ENCODE data around the gene CRTC2. TPM values are rescaled to one million over a fixed set of nuclear protein-coding genes. Genes with fewer than 3 reads are reported as not detected.
"Not testable (repeated sequence)": the region's sequence is repeated elsewhere in the genome, so short reads cannot be mapped to it uniquely, and the experiment has no call there.

Gene CRTC2
- 26.6 TPM for polyA plus RNA-seq (2013, experiment 1 of 2; ENCODE audit: insufficient read length)
- polyA plus RNA-seq (2013, experiment 2 of 2; ENCODE audit: insufficient read length) = 25.3 TPM

DNA sequence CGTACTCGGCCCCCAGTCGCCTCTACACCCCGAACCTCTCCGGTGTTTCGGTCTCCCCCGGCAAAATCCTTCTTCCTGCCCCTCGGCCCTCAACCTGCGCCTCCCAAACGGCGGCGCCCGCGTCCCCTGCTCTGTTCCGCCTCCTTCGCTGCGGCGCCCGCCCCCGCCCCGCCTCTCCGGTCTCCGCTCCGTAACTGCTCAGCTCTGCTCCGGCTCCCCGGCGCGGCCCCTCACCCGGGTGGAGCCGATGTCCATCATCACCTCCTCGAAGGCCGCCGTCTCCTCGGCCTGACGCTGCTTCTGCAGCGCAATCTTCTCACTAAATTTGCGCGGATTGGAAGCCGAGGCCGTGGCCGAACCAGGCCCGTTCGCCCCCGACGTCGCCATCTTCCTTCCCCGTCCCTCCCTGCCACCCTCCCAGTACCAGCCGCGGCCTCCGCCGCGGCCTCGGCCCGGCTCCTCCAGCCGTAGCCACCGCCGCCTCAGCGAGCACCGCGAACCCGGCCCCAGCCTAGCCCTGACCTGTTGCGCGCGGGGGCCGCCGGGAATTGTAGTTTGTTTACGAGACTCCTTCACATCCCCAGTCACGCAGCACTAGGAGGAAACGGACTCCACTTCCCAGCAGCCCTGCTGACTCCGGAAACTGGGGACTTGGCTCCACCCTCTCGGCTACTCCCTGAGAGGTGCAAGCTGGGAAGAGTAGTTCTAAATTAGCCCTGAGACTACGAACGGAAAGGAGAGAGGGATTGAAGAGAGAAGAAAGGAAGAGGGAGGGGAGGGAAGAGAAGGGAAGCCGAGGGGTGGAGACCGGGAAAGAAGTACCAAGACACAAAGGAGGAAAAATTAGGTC is at the start of gene CRTC2:
Gene CRTC2, minus strand, starts transcription at position 502 of the 850 bp plus-strand sequence. Its CDS starts 115 bp downstream, at position 387.
- peak; percentile 98 for DNase-seq

GRCh38 chr1:154006136-154006535 is 47.7 kb upstream of the CRTC2 start:
- peak; percentile 12 for DNase-seq

DNA sequence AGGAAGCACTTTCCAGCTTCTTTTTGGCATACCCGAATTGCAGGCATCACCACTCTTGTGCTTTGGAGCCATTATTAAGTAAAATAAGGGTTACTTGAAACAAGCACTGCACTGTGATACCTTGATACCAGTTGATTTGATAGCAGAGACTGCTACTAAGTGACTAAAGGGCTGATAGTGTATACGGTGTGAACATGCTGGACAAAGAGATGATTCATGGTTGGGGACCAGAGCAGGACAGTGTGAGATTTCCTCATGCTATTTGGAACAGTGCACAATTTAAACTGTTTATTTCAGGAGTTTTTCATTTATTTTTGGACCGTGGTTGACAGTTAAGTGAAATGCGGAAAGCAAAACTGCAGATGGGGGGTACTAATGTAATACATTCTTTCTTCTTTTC is 42.0 kb upstream of the CRTC2 start:
- no peak for DNase-seq

DNA sequence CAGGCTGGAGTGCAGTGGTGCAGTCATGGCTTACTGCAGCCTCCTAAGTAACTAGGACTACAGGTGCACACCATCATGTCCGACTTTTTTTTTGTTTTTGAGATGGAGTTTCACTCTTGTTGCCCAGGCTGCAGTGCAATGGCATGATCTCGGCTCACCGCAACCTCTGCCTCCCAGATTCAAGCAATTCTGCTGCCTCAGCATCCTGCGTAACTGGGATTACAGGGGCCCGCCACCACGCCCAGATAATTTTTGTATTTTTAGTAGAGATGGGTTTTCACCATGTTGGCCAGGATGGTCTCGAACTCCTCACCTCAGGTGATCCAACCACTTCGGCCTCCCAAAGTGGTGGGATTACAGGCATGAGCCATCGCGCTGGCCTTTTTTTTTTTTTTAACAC is 38.5 kb upstream of the CRTC2 start:
- DNase-seq = not testable (repeated sequence)

DNA sequence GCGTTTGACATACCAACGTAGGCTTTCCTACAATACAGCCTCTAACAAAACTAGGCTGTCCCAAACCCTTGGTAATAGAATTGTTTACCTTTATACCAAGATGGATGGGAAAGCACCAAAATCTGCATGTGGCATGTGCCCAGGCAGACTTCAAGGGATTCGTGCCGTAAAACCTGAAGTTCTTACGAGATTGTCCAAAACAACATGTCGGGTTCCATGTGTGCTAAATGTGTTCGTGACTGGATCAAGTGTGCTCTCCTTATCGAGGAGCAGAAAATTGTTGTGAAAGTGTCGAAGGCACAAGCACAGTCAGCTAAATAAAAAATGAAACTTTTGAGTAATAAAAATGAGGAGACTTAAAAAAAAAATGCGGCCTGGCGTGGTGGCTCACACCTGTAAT is 37.2 kb upstream of the CRTC2 start:
- no peak for DNase-seq

DNA sequence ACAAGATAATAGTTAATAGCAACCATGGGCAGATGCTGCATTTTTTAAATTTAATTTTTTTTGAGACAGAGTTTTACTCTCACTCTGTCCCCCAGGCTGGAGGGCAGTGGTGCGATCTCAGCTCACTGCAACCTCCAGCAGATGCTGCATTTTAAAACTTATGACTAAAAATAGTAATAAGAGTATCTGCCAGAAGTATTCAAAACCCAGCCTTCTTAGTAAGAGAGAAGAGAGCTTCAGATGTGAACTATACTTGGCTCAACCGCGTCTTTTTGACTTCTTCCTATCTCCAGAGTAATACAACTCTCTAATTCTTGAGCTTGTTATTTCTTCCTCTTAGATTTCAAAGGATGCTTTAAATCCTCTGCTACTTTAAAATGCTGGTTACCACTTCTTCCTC is 36.8 kb upstream of the CRTC2 start:
- DNase-seq = no peak

- no peak for DNase-seq
Observed at GRCh38 chr1:153991806-153992205, 33.4 kb upstream of the CRTC2 start.

DNA sequence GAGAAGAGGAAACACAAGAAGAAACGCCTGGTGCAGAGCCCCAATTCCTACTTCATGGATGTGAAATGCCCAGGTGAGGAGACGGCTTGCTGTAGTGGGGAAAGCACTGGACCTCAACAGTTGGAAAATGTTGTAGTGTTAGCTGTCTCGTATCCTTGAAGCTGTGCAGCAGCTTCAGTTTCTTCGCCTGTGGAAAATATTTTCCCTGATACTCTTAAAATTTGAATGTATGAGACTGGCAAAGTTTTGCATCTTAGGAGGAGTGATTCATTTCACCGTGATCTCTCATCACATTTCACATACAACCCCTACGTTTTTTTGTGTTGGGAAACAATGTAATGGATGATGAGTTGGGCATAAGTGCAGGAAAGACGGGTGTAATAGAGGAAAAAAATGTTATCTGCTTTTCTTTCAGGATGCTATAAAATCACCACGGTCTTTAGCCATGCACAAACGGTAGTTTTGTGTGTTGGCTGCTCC is 32.8 kb upstream of the CRTC2 start:
- no peak for DNase-seq

DNA sequence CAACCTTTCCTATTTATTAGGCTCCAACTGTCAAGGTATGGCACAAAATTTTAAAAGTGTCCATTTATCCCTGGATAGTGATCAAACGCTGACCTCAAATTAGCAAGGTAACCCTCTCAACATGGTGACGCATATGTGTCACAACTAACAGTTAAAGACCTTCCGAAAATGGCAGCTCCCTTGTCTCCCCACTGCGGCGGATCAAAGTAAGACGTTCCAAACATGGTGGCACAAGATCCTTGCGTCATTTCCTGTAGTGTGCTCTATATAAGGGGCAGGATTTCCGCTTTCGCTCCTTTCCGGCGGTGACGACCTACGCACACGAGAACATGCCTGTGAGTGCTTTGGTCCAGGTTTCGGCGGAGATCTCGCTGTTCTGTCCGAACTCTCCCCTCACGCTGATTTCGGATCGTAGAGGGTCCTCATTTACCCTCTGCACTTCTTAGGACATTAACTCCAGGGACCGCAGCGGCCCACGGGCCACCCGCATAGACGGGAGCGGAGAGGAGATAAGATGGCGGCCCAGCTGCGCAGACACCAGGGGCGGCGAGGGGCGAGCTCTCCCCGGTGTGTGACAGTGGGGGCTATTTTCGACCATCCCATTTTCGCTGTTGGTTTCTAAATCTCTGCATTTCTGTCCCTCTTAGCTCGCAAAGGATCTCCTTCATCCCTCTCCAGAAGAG is 32.2 kb upstream of the CRTC2 start, which contains the start of gene RPS27:
Gene RPS27, plus strand, starts transcription at position 295 of the 683 bp plus-strand sequence. Its CDS starts 35 bp downstream, at position 330.
- peak; percentile 99 for DNase-seq

DNA sequence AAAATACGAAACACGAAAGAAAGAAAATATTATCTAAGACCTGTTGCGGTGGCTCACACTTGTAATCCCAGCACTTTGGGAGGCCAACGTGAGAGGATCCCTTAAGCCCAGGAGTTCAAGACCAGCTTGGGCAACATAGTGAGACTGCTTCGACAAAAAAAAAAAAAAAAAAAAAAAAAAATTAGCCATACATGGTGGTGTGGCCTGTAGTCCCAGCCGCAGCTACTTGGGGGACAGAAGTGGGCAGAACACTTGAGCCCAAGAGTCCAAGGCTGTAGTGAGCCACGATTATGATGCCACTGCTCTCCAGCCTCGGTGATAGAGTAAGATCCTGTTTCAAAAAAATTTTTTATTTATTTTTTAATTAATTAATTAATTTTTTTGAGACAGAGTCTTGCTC is 29.2 kb upstream of the CRTC2 start:
- no peak for DNase-seq

- DNase-seq = peak; percentile 86
Observed at GRCh38 chr1:153985941-153986761, 27.7 kb upstream of the CRTC2 start, which contains the start of gene RAB13. Gene RAB13 (minus strand): TSS chr1:153986339. CDS start chr1:153986236, 103 bp downstream.

DNA sequence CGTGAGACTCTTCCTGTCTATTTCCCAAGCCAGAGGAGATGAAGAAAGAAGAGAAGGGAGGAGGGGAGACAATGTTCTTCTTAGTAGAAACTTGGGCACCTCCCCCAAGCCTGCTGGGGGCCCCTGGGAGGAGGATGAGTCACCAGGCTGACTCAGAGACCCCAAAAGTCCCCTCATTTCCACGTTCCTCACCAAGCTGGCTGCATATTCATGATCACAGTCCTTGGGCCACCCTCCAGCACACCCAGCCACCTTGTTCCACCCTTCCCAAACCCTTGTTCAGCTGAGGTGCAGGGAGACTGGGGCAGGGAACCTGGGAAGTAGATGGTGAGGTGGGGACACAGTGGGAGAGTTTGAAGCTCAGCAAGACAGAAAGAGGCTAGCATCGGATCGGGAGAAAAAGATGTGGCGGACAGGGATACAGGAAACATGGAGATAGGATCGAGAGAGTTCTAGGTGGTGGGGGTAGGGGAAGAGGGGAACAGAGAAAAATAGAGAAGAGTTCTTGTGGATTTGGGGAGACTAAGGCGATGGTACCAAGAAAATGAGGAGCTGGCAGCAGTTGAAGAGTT is 27.0 kb upstream of the CRTC2 start:
- DNase-seq = peak; percentile 86

DNA sequence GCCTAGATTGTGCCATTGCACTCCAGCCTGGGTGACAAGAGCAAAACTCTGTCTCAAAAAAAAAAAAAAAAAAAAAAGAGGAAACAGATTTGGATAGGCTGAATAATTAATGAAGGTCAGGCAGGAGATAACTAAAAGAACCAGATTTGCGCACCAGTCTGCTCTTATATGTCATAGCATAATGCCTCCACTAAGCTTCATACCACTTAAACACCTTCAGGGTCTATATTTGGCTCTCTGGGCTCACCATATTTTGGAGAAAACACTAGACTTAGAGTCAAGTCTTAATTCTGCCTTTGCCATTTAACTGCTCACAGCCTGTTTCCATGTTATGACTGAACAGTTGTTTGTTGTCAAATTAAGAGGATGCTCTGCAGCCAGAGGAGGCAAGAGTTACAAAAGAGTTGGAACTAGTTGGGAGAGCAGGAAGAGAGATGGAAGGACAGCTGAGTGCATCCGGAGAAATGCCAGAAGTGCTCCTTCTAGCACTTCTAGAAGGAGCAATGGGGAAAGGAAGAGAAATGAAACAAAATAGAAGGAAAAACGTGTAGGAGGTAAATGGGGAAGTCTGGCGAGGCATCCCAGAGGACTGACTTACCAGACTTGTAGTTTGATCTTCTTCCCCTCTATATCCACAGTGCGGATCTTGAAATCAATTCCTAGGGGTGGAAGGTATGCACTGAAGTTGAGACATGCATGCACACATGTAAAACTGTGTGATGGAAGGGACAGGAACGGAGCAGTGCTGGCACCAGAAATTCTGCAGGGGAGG is 25.9 kb upstream of the CRTC2 start:
- no peak for DNase-seq

DNA sequence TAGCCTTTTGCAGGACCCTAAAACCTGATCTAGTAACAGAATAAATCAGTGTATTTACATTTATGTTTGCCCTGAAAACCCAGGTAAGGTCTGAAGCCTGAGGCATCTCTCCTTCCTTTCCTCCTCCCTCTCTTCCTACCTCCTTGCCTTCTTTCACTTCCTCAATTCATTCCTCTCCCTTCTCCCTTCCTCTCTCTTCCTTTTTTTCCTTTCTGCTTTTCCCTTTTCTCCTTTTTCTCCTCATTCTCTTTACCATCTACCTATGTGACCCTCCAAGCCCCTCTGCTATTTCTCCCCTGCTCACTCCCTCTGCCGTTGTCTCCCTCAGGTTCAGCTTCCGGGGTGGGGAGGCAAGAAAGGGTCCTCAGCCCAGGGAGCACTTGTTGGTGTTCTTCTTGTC is 23.3 kb upstream of the CRTC2 start:
- not testable (repeated sequence) for DNase-seq

- not testable (repeated sequence) for DNase-seq
Observed at GRCh38 chr1:153979091-153979490, 20.7 kb upstream of the CRTC2 start.

GRCh38 chr1:153978274-153978909 is 20.0 kb upstream of the CRTC2 start:
- DNase-seq = no peak

DNA sequence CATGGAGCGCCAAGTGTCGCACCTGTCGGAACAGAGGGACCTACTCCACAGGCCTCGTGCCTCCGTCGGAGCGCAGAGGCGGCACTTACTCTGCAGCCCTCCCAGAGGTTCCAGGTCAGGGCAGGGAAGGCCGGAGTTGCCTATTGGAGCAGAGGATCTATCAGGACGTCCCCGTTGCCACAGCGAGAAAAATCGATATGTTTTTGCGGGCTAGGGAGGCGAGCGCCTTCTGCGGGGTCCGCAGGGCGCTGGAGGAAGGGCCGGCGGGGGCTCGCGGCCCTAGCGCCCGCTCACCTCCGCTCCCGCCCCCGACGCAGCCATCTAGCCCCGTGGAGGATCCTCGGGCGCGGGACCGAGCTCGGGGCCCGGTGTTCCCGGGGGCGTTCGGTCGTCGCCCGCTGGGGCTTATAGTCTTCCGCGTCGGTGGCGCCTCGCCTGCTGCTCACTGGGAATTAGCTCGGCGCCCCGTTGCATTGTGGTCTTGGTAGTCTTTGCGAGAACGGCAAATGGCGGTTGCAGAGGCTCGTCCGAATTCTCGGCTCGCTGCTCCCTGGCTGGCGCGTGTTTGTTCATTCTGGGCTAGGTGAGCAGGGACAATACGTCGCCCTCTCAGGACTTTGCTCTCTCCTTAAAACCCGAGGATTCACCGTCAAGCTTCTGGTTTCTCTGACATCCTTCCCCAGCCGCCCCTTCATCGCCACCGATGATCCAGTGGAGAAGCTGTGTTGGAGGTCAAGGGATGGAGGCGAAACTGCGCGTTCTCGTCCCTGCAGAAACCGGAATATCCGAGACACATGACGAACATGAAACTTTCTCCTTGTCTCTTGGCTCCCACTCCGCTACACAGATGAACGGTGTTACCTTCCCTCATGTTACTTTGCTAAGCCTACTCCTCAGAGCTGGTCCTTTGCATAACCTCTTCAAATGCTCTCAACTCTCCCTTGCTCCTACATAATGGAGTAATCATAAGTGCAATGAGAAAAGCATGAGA is 19.1 kb upstream of the CRTC2 start, which contains the start of gene JTB:
Gene JTB, minus strand, starts transcription at position 425 of the 991 bp plus-strand sequence. Its CDS starts 422 bp downstream, at position 3.
- DNase-seq = peak; percentile 78

DNA sequence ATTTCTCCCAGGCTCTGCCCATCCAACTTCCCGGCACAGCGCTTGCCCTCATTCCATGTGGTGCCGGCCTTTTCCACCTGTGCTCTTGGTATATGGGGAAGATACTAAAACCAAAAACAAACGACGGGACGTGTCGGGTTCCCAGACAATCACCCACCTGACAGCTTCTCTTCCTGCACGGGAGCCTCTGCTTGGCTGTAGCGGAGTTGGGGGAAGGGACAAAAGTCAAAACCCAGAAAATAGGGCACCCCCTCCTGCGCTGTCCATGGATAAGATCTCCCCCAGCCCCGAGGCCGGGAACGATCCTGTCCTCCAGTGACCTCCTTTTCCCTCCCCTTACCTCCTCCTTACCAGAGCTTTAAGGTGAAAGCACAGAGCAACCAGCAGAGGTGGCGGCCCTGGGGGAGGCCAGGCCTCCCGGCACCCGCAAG is 18.4 kb upstream of the CRTC2 start:
- no peak for DNase-seq

DNA sequence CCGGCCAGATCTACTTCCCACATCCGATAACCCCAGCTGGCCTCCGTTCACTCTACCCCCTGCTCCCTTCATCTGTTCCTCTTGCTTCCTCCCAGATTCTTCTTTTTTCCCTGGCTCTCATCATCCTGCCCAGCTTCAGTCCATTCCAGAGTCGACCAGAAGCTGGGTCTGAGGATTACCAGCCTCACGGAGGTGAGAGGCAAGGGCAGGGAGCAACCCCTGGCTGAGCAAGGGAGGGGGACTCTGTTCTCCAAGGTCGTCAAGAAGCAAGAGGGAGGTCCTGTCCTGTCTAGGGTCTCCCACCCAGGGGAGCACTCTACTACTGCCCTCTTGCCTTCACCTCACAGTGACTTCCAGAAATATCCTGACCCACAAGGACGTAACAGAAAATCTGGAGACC is 15.1 kb upstream of the CRTC2 start:
- no peak for DNase-seq
